T-helper 22 cell (primary cell): Measurements from ENCODE around the gene LANCL2.
"Not testable (repeated sequence)": the region's sequence is repeated elsewhere in the genome, so short reads cannot be mapped to it uniquely, and the experiment has no call there.

Experiments used
- DNase-seq: peaks from one replicate; pipeline ENCODE4 v3.0.0-alpha.2; 2020; ENCODE audit warnings: low read depth

The LANCL2 gene, protein sequence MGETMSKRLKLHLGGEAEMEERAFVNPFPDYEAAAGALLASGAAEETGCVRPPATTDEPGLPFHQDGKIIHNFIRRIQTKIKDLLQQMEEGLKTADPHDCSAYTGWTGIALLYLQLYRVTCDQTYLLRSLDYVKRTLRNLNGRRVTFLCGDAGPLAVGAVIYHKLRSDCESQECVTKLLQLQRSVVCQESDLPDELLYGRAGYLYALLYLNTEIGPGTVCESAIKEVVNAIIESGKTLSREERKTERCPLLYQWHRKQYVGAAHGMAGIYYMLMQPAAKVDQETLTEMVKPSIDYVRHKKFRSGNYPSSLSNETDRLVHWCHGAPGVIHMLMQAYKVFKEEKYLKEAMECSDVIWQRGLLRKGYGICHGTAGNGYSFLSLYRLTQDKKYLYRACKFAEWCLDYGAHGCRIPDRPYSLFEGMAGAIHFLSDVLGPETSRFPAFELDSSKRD

DNA sequence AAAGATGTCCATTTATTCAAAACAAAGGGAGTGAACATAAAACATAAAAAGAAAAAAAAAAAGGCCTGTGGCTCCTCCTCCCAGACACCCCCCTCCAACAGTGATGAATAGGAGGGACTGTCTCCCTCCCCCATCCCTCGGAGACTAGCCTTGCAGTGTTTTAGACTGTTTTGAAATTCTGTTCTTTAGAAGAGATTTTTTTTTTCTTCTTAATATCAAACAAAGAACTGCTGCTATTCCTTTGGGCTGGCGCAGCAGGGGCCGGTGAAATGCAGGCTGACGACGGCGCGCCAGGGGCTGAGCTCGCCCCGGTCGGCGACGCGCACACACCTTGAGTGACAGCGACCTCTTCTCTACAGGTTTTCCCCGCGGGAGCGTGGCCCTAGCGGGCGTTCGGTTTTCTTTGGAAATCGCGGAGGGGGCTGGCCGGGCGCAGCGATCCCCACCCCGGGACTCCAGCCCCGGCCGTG, at the start of gene LANCL2:
TSS of gene LANCL2 (plus strand) at position 133 of the 470 bp plus-strand sequence. CDS start 689 bp downstream, outside the sequence.
- peak; percentile 22 for DNase-seq

DNA sequence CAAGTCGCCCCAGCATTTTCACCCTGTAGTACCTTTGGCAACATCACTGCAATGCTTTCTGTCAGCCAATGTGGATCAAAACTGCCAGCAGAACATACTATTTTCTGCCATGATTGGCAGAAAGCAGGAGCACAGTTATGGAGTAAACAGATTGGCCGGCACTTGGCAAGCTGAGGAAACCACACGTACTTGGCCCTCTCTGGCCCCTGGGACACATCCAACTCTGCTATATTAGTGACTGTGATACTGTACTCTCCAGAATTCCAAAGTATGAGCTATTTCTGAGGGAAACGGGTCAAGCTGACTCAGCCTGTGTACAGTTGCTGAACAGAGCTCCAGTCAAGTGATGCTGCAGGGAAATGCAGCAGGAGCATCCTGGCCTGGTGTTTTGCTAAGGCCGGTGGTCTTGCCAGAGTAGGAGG, 39.8 kb upstream of the LANCL2 start:
- no peak for DNase-seq

DNA sequence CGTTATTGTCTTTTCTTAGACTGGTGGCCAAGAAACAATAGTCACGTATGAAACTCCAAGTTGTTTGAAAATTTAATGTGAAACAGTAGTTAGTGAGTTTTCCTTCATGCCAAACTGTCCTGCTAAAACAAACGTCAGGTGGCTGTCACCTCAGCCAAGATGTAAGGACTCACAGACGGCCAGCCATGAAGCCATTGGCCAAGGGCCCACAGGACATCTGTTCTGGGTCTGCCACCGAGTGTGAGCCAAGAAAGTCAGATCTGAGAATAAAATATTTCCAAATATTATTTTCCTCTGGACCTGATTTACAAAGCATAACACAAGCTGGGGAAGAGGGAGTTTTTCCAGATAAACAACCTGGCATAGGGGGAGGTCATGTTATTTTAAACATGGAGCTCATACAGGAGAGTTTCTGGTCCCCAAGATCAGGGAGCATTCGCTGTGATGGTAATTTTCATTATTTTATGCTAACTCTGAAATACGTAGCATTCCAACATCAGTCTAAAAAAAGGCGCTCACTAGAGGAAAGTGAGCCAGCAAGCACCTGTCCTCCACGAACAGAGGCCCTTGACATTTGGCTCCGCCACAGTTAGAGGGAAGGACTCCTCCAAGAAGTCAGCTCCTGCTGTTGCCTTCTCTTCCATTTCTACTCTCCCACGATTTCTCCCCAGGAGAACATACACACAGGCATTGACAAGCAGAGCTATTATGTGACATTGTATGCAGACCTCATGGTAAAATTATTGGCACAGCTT, 38.9 kb upstream of the LANCL2 start:
- DNase-seq: no peak

DNA sequence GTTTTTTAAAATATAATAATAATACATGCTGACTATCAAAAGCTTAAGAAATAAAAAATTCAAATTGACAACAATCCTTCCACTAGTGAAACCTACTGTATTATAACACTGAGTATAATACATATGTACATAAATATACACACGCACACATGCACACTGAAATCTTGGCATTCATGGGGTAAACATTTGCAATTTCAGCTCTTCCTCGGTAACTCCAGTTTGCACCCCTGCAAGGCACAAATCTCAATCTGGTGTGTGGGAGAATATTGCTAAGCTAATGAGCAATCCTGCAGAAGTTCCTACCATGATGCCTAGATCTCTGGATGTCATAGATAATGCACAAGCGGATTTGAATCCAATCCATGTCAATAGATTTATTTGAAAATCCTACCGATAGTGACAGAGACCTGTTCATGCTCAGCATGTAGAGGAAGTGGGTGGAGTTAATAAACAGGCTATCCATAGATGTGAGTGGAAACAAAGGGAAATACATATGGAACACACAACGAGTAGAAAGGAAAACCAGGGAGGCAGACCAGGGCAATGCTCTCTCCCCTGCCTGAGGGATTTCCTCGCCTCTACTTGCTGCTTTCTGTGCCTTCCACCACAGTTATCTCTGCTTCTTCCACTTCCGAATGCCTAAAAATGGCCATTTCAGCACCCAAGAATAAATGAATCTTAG, 38.1 kb upstream of the LANCL2 start:
- no peak for DNase-seq

DNA sequence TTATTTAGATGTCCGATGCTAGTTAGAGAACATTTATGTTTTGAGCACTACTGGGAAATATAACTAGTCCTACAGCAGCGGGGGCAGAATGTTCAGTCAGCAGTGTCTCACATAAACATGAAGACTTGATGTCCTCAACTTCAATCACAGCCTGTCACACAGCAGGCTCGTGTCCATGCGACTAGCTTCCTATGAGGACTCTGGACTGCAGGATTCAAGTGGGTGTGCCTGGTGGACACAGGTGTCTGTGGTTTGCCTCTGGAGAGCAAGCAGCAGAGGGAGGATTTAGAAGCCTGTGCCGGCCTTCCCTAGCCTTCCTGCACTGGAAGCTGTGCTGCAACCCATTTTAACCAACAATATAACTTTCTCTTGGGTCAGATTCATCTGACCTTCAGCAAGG, 30.0 kb upstream of the LANCL2 start:
- DNase-seq: no peak

DNA sequence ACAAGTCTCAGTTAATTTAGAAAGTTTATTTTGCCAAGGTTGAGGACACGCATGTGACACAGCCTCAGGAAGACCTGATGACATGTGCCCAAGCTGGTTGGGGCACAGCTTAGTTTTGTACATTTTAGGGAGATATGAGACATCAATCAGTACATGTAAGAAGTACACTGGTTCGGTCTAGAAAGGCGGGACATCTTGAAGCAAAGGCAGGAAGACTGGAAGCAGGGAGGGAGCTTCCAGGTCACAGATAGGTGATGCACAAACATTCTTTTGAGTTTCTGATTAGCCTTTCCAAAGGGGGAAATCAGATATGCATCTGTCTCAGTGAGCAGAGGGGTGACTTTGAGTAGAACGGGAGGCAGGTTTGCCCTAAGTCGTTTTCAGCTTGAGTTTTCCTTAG, 29.4 kb upstream of the LANCL2 start:
- no peak for DNase-seq

DNA sequence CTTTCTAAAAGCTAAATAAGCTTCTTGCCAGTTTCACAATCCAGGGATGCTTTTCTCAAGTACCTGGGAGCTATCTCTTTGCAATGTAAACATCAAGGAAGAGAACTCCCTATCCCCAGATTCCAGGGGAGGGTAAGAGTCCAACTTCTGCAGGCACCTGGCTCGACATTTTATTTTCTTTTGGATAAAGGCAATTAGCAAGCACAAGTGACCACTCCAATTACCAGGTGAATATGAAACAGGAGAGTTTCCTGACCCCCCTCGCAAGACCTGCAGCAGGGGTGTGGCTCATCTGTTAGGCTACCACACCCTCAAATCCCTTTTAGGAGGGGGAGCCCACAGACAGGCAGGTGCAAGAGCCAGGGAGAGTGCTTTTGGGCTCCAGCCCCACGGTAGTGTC, 28.6 kb upstream of the LANCL2 start:
- no peak for DNase-seq

- no peak for DNase-seq
Observed at GRCh38 chr7:55339033-55340000, 25.8 kb upstream of the LANCL2 start.

DNA sequence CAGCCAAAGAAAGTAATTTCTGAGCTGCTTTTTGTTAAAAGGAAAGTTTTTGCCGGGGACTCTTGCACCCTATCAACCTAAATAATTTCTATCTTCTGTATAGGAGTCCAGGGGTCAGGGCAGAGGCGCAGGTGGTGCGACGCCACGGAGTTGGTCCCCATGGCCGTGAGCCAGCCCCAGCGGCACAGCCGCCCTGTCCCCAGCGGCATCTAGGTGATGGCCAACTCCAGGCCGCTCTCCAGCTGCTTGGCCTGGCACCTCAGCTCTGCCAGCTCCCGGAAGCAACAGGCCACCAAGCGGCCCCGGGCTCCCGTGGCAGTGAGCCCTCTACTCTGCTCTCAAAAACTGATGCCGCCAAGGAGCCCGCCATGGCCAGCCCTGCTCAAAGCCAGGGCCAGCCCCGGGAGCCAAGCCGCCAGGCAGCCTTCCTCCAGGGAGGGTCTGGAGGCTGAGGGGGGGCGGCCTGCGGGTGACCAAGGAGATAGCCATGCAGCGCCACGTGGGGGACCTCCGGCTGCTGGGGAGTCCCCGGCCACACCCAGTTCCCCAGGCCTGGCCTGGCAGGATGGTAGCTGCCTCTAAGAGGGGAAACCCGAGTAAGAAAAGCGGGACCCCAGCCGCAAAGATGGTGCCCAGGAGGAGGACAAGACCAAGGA, 22.8 kb upstream of the LANCL2 start:
- DNase-seq: no peak

DNA sequence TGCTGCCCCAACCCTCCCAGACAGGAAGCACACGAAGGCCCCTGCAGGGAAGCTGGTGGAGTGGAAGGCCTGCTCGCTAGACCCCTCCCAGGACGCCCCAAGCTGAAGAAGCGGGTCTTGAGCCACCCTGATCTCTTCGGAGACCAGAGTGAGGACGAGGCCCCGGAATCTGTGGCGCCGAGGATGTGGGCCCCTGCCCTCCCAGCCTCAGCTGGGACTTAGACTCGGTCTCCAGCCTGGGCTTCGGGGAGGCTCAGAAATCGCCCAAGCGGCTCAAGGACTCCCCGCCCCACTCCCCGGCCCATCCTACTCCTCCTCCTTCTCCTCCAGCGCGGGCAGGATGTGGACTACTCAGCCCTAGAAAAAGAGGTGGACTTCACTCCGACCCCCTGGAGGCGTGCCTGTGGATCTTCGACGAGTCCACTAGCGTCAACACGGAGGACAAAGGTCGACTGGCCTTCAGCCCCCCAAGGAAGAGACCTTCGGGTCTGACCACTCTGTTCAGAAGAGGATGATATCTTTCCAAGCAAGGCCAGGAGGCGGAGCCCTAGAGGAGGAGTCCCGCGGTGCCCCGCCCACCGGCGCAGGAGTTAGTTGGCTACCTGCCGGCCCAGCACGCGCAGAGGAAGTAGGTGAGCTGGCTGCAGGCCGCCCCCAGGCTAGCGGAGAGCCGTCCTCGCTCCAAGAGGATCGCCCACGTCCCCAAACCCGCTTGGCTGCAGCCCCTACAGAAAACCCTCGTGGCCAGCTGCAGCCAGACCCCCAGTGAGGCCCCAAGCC, 21.9 kb upstream of the LANCL2 start:
- DNase-seq: no peak

- DNase-seq: no peak
Observed at GRCh38 chr7:55343860-55344606, 21.1 kb upstream of the LANCL2 start.

GRCh38 chr7:55344840-55345239, 20.3 kb upstream of the LANCL2 start:
- no peak for DNase-seq

- DNase-seq: no peak
Observed at GRCh38 chr7:55345292-55345691, 19.8 kb upstream of the LANCL2 start.

GRCh38 chr7:55348502-55348901, 16.6 kb upstream of the LANCL2 start:
- DNase-seq: no peak

DNA sequence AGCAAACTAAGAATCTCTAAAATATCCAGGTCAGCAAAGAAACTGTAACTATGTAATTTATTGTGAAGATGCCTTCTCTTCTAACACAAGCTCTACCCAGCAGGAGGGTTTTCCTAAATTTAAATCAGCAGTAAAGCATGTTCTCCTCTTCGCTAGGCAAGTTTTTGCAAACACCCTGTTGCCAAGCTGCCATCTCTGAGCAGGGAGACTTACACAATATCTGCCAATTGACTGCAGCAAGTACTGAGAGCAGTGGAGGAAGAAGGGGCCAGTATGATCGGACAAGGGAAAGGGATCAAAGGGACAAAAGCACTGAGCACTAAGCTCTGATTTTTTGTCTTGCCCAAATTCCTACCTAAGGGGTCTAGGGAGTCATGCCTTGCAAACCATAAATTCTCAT, 16.0 kb upstream of the LANCL2 start:
- no peak for DNase-seq

- DNase-seq: no peak
Observed at GRCh38 chr7:55350281-55350680, 14.9 kb upstream of the LANCL2 start.

- no peak for DNase-seq
Observed at GRCh38 chr7:55351263-55351662, 13.9 kb upstream of the LANCL2 start.

DNA sequence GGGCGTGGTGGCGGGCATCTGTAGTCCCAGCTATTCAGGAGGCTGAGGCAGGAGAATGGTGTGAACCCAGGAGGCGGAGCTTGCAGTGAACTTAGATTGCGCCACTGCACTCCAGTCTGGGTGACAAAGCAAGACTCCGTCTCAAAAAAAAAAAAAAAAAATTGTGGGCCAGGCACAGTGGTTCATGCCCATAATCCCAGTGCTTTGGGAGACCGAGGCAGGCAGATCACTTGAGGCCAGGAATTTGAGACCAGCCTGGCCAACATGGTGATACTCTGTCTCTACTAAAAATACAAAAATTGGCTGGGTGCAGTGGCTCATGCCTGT, 12.2 kb upstream of the LANCL2 start:
- not testable (repeated sequence) for DNase-seq

DNA sequence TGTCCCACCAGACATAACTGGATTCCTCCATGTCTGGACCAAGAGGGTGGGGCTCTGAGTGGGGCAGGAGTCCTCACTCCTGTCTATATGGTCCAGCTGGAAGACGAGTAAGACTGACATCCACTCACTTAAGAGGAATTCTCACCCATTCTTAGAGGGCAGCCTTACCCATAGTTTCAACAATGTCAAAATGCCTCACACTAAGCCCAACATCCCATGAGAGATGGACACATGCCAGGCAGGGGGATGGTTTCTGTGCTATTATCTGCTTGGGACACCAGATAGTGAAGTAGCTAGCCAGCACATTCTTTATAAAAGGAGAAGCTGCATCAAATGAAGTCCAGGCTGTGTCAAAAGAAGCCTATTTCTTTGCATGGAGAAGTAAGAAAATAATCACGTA, 4.7 kb upstream of the LANCL2 start:
- DNase-seq: no peak
